ENCODE measurements around the gene ATP4B.

ATP4B gene

GRCh38 chr13:113605461-113605860, 52.5 kb downstream of the ATP4B start:
- DNase-seq (ENCODE audit: low read depth in 1 of 2, low spot score in 1 of 2) = no peak
- H3K4me3 ChIP-seq (replicated peaks; ENCODE audit: insufficient read depth, low read length) = no peak overlapping the region
- TF ChIP-seq REST (IDR thresholded peaks at IDR 0.05; ENCODE audit: insufficient replicate concordance, low read depth) (no peak), GABPA (IDR thresholded peaks at IDR 0.05; ENCODE audit: low read depth) (no peak), SPI1 (IDR thresholded peaks at IDR 0.05; ENCODE audit: borderline replicate concordance, low read depth) (no peak), CTCF (IDR thresholded peaks at IDR 0.05; ENCODE audit: insufficient read depth, low read length) (no peak), POLR2AphosphoS5 (IDR thresholded peaks at IDR 0.05; ENCODE audit: low read depth) (no peak)
- peak overlapping the region; percentile 15; the same call in 1 of the 2 replicates for H3K27ac ChIP-seq (replicated peaks)
- no peaks in the 10 kb centered on the region for H3K27me3 ChIP-seq (ENCODE audit: insufficient read depth, poor library complexity, severe bottlenecking)

GRCh38 chr13:113604186-113604585, 53.8 kb downstream of the ATP4B start:
- TF ChIP-seq SPI1 (IDR thresholded peaks at IDR 0.05; ENCODE audit: borderline replicate concordance, low read depth) (no peak), REST (IDR thresholded peaks at IDR 0.05; ENCODE audit: insufficient replicate concordance, low read depth) (no peak), GABPA (IDR thresholded peaks at IDR 0.05; ENCODE audit: low read depth) (no peak), CTCF (IDR thresholded peaks at IDR 0.05; ENCODE audit: insufficient read depth, low read length) (no peak), POLR2AphosphoS5 (IDR thresholded peaks at IDR 0.05; ENCODE audit: low read depth) (no peak)
- H3K27ac ChIP-seq (replicated peaks) = no peak overlapping the region

DNA sequence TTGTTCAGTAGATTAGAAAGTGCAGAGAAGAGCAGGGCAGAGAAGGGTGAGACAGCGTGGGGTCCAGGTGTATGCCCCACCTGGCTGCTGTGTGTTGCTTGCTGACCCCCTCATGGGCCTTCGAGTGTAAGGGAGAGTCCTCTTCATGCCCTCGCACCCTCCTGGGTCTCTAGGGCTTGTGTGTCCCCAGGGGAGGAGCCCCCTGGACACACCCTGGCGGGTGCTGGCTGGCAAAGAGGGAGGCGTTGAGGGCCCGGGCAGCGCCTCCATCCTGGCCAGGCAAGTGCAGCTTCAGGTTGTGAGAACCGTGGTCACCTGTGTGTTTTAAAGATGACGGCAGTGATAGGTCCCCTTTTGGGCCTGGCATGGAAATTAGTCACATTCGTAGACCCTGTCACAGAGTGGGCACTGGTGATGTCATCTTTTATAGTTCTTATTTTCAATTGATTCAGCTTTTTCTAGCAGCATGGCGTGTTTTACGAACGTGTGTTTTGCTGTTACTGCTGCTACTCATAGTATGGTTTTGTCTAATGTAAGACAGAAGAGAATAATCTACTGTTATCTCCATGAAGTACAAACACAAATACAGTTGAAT, 54.8 kb downstream of the ATP4B start:
- TF ChIP-seq GABPA (IDR thresholded peaks at IDR 0.05; ENCODE audit: low read depth) = no peak
- TF ChIP-seq POLR2AphosphoS5 (IDR thresholded peaks at IDR 0.05; ENCODE audit: low read depth) = no peak
- no peak for TF ChIP-seq CTCF (IDR thresholded peaks at IDR 0.05; ENCODE audit: insufficient read depth, low read length)
- no peak for TF ChIP-seq SPI1 (IDR thresholded peaks at IDR 0.05; ENCODE audit: borderline replicate concordance, low read depth)
- no peak for TF ChIP-seq REST (IDR thresholded peaks at IDR 0.05; ENCODE audit: insufficient replicate concordance, low read depth)
- Histone ChIP-seq H3K27me3 (ENCODE audit: insufficient read depth, poor library complexity, severe bottlenecking) (no peaks in the 10 kb centered on the region), H3K27ac (replicated peaks) (no peak overlapping the region), H3K4me3 (replicated peaks; ENCODE audit: insufficient read depth, low read length) (no peak overlapping the region)
- no peak for DNase-seq (ENCODE audit: low read depth in 1 of 2, low spot score in 1 of 2)

More at GRCh38 chr13:113604186-113604585, 53.8 kb downstream of the ATP4B start:
- H3K4me3 ChIP-seq (replicated peaks; ENCODE audit: insufficient read depth, low read length) = no peak overlapping the region
- H3K27me3 ChIP-seq (ENCODE audit: insufficient read depth, poor library complexity, severe bottlenecking) = no peaks in the 10 kb centered on the region
- no peak for DNase-seq (ENCODE audit: low read depth in 1 of 2, low spot score in 1 of 2)

Measured in HL-60 (cell line).